Skin of body (tissue), 2 donors: ENCODE data around the gene ZNF341. TPM values are rescaled to one million over a fixed set of nuclear protein-coding genes. Genes with fewer than 3 reads are reported as not detected.

Experiments used
- DNase-seq: peaks from one replicate; lab custom pipeline; 2025; lab: John Stamatoyannopoulos, UW
- total RNA-seq: library from RNA; depleted of rRNA; stranded (reverse); fragments of >200 nt; gene quantifications from one replicate; pipeline ENCODE4 v1.2.3, GENCODE V29; 2014

ZNF341 gene
- total RNA-seq, 1 donor from 2014 or later = 1.5 TPM

DNA sequence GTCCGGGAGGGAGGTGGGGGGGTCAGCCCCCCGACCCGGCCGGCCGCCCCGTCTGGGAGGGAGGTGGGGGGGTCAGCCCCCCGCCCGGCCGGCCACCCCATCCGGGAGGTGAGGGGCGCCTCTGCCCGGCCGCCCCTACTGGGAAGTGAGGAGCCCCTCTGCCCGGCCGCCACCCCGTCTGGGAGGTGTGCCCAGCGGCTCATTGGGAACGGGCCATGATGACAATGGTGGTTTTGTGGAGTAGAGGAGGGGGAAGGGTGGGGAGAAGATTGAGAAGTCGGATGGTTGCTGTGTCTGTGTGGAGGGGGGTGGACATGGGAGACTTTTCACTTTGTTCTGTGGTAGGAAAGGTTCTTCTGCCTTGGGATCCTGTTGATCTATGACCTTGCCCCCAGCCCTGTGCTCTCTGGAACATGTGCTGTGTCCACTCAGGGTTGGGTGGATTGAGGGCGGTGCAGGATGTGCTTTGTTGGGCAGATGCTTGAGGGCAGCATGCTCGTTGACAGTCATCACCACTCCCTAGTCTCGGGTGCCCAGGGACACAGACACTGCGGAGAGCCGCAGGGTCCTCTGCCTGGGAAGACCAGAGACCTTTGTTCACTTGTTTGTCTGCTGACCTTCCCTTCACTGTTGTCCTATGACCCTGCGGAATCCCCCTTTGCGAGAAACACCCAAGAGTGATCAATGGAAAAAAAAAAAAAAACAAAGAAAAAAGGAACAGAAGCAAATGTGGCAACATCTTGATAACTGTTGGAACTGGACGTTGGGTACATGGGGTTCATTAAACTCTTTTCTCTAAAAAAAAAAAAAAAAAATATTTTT is 30.0 kb upstream of the ZNF341 start:
- DNase-seq = no peak

DNA sequence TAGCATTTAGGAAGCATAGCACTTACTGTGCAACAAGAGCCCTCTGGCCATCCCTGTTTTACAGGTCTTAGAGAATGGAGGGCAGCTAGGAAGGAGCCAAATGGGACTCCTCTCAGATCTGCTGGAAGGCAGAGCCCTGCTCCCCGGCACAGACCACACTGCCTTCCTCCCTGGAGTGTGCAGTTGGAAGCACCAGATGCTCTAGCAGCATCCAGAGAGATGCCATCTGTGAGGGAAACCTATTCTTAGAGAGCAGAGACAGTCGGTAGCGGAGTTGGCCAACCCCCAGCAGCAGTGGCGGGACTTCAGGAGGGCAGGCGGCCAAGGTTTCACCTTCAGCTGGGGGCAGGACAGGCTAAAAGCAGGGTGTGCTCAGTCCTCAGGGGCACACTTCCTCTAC is 28.9 kb upstream of the ZNF341 start:
- no peak for DNase-seq

GRCh38 chr20:33703498-33704137 is 28.2 kb upstream of the ZNF341 start:
- no peak for DNase-seq

GRCh38 chr20:33704197-33704924 is 27.4 kb upstream of the ZNF341 start:
- DNase-seq = no peak

- no peak for DNase-seq
Observed at GRCh38 chr20:33707668-33708067, 24.1 kb upstream of the ZNF341 start.

DNA sequence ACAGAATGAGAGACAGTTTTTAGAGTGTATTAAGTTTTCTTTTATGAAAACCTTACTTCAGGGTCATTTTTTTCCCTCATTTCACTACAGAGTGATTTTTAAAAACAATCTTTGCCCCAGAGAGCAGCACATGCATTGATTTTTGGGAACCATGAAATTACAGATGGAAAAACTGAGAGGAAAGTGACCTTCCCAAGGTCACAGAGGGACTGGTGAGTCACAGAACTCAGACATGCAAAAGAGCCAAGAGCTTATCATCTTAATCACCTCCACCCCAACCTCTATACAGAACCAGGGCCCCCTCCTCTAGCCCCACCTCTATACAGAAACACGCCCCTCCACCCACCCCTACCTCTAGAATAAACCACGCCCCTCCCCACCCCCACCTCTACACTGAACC is 22.4 kb upstream of the ZNF341 start:
- DNase-seq = no peak

- no peak for DNase-seq
Observed at GRCh38 chr20:33709905-33710541, 21.8 kb upstream of the ZNF341 start.

GRCh38 chr20:33710681-33711445 is 20.9 kb upstream of the ZNF341 start:
- no peak for DNase-seq

GRCh38 chr20:33711446-33711738 is 20.4 kb upstream of the ZNF341 start:
- DNase-seq = no peak

GRCh38 chr20:33713865-33714367 is 17.9 kb upstream of the ZNF341 start:
- no peak for DNase-seq

DNA sequence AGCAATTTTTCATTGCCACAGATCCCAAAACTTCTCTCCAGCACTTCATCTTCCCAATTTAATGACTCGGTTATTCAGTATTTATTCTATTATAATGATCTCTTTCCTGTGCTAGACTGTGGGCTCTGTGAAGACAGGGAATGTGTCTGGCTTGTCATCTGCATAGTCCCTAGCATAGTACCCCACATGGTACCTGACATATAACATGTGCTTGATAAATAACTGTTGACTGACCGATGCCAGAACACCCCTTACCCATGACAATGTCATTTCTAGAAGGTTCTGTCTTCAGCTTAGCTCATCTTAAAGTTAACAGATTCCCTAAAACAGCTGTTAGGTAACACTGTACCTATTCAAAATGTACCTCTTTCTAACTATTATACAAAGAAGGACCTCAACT is 15.3 kb upstream of the ZNF341 start:
- DNase-seq = no peak

- no peak for DNase-seq
Observed at GRCh38 chr20:33719277-33719988, 12.4 kb upstream of the ZNF341 start.

GRCh38 chr20:33719989-33720709 is 11.6 kb upstream of the ZNF341 start, which contains the start of gene PXMP4:
PXMP4 (minus strand) TSS chr20:33720310; CDS start chr20:33720207, 103 bp downstream.
- peak; percentile 99 for DNase-seq

DNA sequence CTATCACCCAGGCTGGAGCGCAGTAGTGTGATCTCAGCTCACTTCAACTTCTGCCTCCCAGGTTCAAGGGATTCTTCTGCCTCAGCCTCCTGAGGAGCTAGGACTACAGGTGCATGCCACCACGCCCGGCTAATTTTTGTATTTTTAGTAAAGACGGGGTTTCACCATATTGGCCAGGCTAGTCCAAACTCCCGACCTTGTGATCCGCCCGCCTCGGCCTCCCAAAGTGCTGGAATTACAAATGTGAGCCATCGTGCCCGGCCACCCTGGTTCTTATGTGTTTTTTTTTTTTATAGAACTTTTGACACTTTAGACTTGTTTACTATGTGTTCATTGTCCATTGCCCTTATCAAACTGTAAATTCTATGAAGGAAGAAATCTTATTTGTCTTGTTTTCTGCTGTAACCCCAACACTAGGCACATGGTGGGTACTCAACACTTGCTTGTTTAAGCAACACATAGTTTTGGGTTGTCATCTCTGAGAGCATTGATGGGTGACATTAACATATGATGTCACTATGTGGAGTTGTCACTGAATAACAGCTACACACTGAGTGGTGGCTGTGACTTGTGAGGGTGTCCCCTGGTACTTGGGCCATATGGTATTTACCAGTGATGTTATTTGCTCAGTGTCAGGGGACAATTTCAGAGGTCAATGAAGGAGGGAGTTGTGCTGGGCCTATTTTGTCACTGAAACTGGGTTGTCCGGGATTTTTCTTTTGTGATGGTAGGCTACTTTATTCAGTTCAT is 10.2 kb upstream of the ZNF341 start:
- no peak for DNase-seq

DNA sequence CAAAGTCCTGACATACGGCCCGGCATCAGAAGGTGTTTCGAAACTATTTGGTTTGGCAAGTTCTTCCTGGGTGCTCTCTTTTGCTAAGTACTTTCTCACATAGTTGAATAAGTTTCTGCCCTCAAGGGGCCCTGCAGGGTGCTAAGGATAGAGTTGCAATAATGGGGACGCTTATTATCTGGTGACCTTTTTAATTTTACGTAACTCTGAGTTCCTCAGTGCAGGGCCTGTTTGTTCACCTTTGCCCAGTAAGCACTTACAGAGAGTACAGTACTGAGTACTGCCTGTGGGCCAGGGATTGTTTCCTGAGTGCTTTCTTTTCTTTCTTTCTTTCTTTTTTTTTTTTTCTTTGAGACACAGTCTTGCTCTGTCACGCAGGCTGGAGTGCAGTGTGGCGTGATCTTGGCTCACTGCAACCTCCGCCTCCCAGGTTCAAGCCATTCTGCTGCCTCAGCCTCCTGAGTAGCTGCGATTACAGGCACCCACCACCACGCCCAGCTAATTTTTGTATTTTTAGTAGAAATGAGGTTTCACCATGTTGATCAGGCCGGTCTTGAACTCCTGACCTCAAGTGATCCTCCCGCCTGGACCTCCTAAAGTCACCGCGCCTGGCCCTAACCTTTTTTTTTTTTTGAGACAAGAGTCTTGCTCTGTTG is 7.2 kb upstream of the ZNF341 start:
- no peak for DNase-seq

DNA sequence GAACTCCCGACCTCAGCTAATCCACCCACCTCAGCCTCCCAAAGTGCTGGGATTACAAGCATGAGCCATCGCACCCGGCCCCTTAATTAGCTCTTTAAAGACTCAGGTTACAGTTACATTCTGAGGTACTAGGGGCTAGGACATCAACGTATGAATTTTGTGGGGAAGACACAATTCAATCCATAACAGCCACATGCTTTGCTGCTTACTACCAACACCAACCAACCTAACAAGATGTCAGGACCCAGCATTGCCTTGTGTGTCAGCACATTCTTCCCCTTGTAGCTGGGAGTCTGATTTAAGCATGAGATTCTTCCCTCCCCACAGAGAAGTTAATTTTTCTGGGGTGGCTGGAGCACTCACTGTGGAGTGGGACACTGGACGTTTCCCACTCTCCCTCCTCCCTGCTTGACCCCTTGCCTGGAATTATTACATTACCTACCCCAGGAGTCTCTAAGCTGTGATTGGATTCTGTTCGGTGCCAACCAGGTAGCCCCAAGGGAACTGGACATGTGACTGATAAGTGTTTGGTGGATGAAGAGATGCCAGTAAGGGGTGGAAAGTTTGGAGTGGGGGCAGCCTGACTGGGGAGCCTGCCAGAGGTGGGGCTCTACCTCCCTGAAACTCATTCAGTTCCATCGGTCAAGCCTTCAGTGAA is 6.1 kb upstream of the ZNF341 start:
- DNase-seq = no peak

DNA sequence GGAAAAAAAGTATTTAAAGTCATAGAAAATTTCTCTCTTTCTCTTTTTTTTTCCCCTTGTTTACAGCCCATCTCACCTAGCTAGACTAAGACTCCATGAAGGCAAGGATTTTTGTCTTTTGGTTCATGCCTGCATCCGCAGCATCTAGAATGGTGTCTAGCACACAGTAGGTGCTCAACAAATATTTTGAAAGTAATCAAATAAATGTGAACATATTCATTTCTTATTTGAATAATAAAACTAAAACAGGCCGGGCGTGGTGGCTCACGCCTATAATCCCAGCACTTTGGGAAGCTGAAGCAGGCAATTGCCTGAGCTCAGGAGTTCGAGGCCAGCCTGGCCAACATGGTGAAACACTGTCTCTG is 4.7 kb upstream of the ZNF341 start:
- no peak for DNase-seq

GRCh38 chr20:33727806-33728205 is 4.0 kb upstream of the ZNF341 start:
- DNase-seq = no peak
